HL-60 (cell line): ENCODE data around the gene COL23A1.
A peak's percentile ranks its signal among the peaks of the same experiment; 100 is the strongest.

Source experiments
- DNase-seq, 2 experiments: peaks; one replicate each; pipeline ENCODE4 v3.0.0-alpha.2; 2010 to 2020; ENCODE audit warnings: low read depth in 1 of 2, low spot score in 1 of 2
- H3K27ac ChIP-seq: fragments of 250-450 bp; sonication (Bioruptor Pico); replicated peaks from 2 replicates; pipeline ENCODE4 v1.5.1; 2020; ENCODE audit warnings: mild to moderate bottlenecking, moderate library complexity
- H3K27me3 ChIP-seq: fragments of 250-450 bp; sonication (Bioruptor Pico); 2 replicates; pipeline ENCODE4 v1.5.1; 2021; ENCODE audit warnings: mild to moderate bottlenecking, moderate library complexity; ENCODE audit not compliant: insufficient read depth, poor library complexity, severe bottlenecking
- H3K4me3 ChIP-seq: replicated peaks from 2 replicates; pipeline ENCODE4 v1.5.1; 2011; ENCODE audit warnings: mild to moderate bottlenecking, control low read depth, low read length; ENCODE audit not compliant: insufficient read depth
- GABPA ChIP-seq: IDR thresholded peaks from 2 replicates; pipeline ENCODE4 v1.6.1; 2012; ENCODE audit warnings: low read depth
- POLR2AphosphoS5 ChIP-seq: IDR thresholded peaks from 2 replicates; pipeline ENCODE4 v1.6.1; 2012; ENCODE audit warnings: low read depth
- SPI1 ChIP-seq: IDR thresholded peaks from 2 replicates; pipeline ENCODE4 v1.6.1; 2012; ENCODE audit warnings: low read depth, mild to moderate bottlenecking, borderline replicate concordance
- TF ChIP-seq, protein P1 (sequence below): IDR thresholded peaks from 2 replicates; pipeline ENCODE4 v1.6.1; 2012; ENCODE audit warnings: low read depth; ENCODE audit not compliant: insufficient replicate concordance
- TF ChIP-seq, protein P2 (sequence below): IDR thresholded peaks from one replicate; pipeline ENCODE4 v1.5.1; 2011; ENCODE audit warnings: low read length, control low read depth, inconsistent platforms; ENCODE audit not compliant: insufficient read depth

Gene COL23A1

DNA sequence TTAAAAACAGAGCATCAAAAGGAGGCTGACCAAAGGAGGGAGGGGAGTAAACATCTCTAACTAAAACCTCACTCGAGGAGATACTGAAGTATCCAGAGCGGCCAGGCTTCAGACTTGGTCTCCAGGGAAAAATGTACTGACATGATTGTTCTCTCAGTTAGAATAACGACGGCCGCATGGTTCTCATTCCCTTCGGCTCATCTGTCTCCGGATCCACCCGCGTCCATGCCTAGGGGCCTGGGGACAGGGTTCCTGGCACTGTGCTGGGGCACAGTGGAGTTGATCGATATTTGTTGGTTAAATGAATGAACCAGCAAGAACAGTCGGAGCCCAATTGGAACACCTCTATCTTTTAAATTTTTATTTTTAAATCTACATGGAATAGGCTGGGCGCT, 190.5 kb downstream of the COL23A1 start:
- Histone ChIP-seq H3K4me3 (no peak overlapping the region), H3K27ac (peak overlapping the region; percentile 70), H3K27me3 (no peaks in the 10 kb centered on the region)
- no peak for TF ChIP-seq POLR2AphosphoS5
- TF ChIP-seq, protein P1, sequence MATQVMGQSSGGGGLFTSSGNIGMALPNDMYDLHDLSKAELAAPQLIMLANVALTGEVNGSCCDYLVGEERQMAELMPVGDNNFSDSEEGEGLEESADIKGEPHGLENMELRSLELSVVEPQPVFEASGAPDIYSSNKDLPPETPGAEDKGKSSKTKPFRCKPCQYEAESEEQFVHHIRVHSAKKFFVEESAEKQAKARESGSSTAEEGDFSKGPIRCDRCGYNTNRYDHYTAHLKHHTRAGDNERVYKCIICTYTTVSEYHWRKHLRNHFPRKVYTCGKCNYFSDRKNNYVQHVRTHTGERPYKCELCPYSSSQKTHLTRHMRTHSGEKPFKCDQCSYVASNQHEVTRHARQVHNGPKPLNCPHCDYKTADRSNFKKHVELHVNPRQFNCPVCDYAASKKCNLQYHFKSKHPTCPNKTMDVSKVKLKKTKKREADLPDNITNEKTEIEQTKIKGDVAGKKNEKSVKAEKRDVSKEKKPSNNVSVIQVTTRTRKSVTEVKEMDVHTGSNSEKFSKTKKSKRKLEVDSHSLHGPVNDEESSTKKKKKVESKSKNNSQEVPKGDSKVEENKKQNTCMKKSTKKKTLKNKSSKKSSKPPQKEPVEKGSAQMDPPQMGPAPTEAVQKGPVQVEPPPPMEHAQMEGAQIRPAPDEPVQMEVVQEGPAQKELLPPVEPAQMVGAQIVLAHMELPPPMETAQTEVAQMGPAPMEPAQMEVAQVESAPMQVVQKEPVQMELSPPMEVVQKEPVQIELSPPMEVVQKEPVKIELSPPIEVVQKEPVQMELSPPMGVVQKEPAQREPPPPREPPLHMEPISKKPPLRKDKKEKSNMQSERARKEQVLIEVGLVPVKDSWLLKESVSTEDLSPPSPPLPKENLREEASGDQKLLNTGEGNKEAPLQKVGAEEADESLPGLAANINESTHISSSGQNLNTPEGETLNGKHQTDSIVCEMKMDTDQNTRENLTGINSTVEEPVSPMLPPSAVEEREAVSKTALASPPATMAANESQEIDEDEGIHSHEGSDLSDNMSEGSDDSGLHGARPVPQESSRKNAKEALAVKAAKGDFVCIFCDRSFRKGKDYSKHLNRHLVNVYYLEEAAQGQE: no peak
- TF ChIP-seq, protein P2, sequence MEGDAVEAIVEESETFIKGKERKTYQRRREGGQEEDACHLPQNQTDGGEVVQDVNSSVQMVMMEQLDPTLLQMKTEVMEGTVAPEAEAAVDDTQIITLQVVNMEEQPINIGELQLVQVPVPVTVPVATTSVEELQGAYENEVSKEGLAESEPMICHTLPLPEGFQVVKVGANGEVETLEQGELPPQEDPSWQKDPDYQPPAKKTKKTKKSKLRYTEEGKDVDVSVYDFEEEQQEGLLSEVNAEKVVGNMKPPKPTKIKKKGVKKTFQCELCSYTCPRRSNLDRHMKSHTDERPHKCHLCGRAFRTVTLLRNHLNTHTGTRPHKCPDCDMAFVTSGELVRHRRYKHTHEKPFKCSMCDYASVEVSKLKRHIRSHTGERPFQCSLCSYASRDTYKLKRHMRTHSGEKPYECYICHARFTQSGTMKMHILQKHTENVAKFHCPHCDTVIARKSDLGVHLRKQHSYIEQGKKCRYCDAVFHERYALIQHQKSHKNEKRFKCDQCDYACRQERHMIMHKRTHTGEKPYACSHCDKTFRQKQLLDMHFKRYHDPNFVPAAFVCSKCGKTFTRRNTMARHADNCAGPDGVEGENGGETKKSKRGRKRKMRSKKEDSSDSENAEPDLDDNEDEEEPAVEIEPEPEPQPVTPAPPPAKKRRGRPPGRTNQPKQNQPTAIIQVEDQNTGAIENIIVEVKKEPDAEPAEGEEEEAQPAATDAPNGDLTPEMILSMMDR: no peak
- no peak for TF ChIP-seq GABPA
- TF ChIP-seq SPI1: no peak
- no peak for DNase-seq

DNA sequence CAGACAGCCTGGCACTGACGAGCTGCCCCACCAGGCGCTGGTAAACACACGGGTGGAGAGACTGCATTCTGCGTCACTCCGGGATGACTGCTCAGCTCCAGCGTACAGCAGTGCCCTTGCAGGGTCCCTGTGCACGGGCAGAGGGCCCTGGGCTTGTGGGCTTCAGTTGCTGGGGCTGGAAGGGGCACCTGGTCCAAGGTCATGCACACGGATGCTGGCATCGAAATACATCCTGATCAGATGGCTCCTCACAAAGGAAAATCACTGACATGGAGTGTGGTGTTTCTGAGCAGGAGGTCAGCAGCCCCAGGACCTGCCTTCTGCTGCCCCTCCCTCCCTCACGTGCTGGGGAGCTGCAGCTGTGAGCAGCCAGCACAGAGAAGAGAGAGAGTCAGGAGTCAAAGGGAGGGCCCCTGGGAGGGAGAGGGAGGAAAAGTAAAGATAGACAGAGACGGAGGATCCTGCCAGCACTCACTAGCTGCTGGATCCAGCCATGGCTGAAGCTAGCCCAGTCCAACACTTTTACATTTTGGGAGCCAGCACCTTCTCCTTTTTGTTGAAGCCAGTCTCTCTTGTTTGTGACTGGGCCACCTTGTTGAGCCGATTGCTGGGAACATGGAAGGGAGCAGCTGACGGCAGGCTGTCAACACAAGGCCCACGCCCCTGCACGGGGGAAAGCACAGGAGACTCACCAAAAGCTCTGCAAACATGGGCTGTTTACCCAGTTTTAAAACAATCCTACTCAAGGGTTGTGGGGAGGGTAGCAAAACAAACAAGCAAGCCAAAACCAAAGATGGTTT, 191.1 kb downstream of the COL23A1 start:
- no peaks in the 10 kb centered on the region for H3K27me3 ChIP-seq

DNA sequence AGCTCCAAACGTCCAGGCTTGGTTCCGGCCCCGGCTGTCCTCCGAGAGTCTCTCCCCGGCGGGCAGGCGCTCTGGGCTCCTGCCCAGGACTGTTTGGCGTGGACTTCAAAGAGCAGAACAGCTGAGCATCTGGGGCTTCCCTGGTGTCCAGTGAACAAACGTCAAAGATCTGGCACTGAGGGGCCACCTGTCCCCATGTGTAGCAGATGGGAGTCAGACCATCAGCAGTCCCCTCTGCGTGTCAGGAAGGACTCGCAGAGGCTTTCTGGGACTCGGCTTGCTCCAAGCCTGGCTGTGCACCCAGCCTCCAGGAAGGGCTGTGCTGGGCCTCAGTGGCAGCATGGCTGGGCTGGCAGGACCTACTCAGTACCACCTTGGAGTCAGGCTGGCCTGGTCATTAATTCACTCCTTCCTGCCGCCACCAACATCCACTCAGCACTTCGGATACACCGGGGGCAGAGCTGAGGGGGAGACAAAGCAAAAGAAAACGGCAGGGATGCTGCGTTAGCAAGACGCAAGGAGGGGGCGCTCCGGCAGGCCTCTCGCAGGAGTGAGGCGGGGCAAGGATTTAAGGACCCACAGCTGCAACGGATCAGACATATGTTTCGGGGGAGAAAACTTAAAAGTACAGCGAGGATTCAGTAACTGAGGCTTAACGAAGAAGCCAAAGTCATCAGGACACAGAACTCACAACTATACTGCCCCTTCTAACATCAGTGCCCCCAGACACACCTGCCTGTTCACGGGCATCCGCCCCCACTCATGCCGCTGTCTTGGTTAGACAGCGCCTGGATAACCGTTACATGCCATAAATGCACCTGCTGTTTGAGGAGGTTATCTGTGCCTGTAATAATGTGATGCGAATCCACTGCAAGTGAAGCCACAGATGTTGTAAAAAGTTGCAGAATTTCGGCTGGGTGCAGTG, 193.1 kb downstream of the COL23A1 start:
- TF ChIP-seq, protein P2: no peak
- TF ChIP-seq GABPA: no peak
- no peak for DNase-seq
- Histone ChIP-seq H3K27me3 (no peaks in the 10 kb centered on the region), H3K27ac (peak overlapping the region; percentile 70), H3K4me3 (no peak overlapping the region)

More for the DNA sequence above, 191.1 kb downstream of the COL23A1 start:
- peak overlapping the region; percentile 70 for H3K27ac ChIP-seq
- no peak overlapping the region for H3K4me3 ChIP-seq
- no peak for TF ChIP-seq SPI1
- TF ChIP-seq, protein P1: no peak
- DNase-seq: no peak

DNA sequence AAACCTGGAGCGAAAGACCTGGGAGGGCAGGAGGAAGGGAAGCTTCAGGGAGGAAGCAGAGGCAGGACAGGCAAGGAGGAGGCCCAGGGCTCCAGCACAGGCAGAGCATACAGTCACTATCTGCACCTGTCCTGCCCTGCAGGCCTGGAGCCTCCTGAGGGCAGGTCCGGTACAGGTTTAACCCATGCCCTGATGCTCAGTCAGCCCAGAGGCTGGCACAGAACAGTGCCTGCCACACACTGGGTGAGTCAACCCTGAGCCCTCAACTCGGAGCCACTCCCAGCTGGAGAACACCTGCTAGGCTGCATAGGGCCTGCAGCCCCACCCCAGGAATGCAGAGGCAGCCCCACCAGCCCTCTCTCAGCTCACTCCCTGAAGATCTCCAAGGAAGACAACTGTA, 196.1 kb downstream of the COL23A1 start:
- Histone ChIP-seq H3K27ac (peak overlapping the region; percentile 97), H3K4me3 (no peak overlapping the region), H3K27me3 (no peaks in the 10 kb centered on the region)
- DNase-seq: peak in 1 of 2 experiments; percentile 37
- TF ChIP-seq GABPA (no peak), POLR2AphosphoS5 (no peak), SPI1 (no peak)
- TF ChIP-seq, protein P2: no peak
- TF ChIP-seq, protein P1: no peak
